Measurements from ENCODE around the gene GLRX3.

Gene GLRX3

GRCh38 chr10:130180416-130180815 is 44.2 kb downstream of the GLRX3 start:
- no peaks in the 10 kb centered on the region for H3K9me3 ChIP-seq (ENCODE audit: insufficient read depth, low read depth, low read length)
- peaks cover 60% of the 10 kb centered on the region; the same call in 1 of the 2 replicates for H3K36me3 ChIP-seq (ENCODE audit: insufficient read depth, low read length)
- no peaks in the 10 kb centered on the region for H3K9me2 ChIP-seq (replicated peaks; ENCODE audit: low read depth, low read length)
- H3F3A ChIP-seq (ENCODE audit: low read depth) = no peaks in the 10 kb centered on the region
- H3K79me2 ChIP-seq (ENCODE audit: insufficient read depth, low read length) = no peaks in the 10 kb centered on the region
- H3K9ac ChIP-seq (ENCODE audit: low read depth, low read length, poor library complexity, severe bottlenecking) = no peak overlapping the region
- H3K27me3 ChIP-seq (ENCODE audit: insufficient read depth, low read length, poor library complexity, severe bottlenecking) = no peaks in the 10 kb centered on the region
- H3K4me2 ChIP-seq (ENCODE audit: low read depth, low read length, poor library complexity, severe bottlenecking) = no peak overlapping the region
- H2AFZ ChIP-seq (ENCODE audit: low read length) = no peak overlapping the region
- no peak overlapping the region for H3K4me3 ChIP-seq (ENCODE audit: low read length, poor library complexity, severe bottlenecking)
- no peak for TF ChIP-seq EZH2phosphoT487 (IDR thresholded peaks at IDR 0.05; ENCODE audit: borderline replicate concordance)
- no peak for TF ChIP-seq CTCF (conservative IDR thresholded peaks at IDR 0.05; ENCODE audit: low read length)
- no peaks in the 10 kb centered on the region for H4K20me1 ChIP-seq (ENCODE audit: insufficient read depth, low read length, poor library complexity, severe bottlenecking)
- no peaks in the 10 kb centered on the region for H3K4me1 ChIP-seq (ENCODE audit: insufficient read depth, low read length, poor library complexity, severe bottlenecking)

- H3K9ac ChIP-seq (ENCODE audit: low read depth, low read length, poor library complexity, severe bottlenecking) = no peak overlapping the region
- H3F3A ChIP-seq (ENCODE audit: low read depth) = no peaks in the 10 kb centered on the region
- H3K79me2 ChIP-seq (ENCODE audit: insufficient read depth, low read length) = no peaks in the 10 kb centered on the region
- no peaks in the 10 kb centered on the region for H3K4me1 ChIP-seq (ENCODE audit: insufficient read depth, low read length, poor library complexity, severe bottlenecking)
- H4K20me1 ChIP-seq (ENCODE audit: insufficient read depth, low read length, poor library complexity, severe bottlenecking) = no peaks in the 10 kb centered on the region
- H3K4me3 ChIP-seq (ENCODE audit: low read length, poor library complexity, severe bottlenecking) = no peak overlapping the region
- H3K9me2 ChIP-seq (replicated peaks; ENCODE audit: low read depth, low read length) = no peaks in the 10 kb centered on the region
- TF ChIP-seq EZH2phosphoT487 (IDR thresholded peaks at IDR 0.05; ENCODE audit: borderline replicate concordance) (no peak), CTCF (conservative IDR thresholded peaks at IDR 0.05; ENCODE audit: low read length) (no peak)
- no peak overlapping the region for H2AFZ ChIP-seq (ENCODE audit: low read length)
- peaks cover 62% of the 10 kb centered on the region; the same call in 1 of the 2 replicates for H3K36me3 ChIP-seq (ENCODE audit: insufficient read depth, low read length)
- H3K9me3 ChIP-seq (ENCODE audit: insufficient read depth, low read depth, low read length) = no peaks in the 10 kb centered on the region
- H3K4me2 ChIP-seq (ENCODE audit: low read depth, low read length, poor library complexity, severe bottlenecking) = no peak overlapping the region
- no peaks in the 10 kb centered on the region for H3K27me3 ChIP-seq (ENCODE audit: insufficient read depth, low read length, poor library complexity, severe bottlenecking)
Measured at GRCh38 chr10:130181858-130182257, 45.7 kb downstream of the GLRX3 start.

DNA sequence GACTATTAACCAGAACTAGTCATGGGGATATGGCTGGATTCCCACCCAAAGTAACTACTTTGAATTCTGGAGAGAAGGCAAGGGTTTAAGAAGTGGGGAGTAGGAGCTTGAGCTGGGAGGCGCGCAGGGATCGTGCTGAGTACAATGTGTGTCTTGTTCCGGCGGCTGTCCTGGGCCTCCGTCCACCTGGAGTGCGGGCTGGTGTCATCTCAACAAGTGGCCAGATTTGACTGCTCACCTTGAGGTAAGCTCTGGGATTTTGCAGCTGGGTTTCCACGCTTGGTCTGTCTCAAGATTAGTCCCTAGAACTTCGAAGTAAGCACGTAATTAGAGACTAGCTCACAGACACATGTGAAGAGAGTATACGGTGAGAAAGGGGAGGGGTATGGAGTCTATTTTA is 49.4 kb downstream of the GLRX3 start:
- no peak overlapping the region for H3K9ac ChIP-seq (ENCODE audit: low read depth, low read length, poor library complexity, severe bottlenecking)
- no peaks in the 10 kb centered on the region for H4K20me1 ChIP-seq (ENCODE audit: insufficient read depth, low read length, poor library complexity, severe bottlenecking)
- no peak for TF ChIP-seq EZH2phosphoT487 (IDR thresholded peaks at IDR 0.05; ENCODE audit: borderline replicate concordance)
- TF ChIP-seq CTCF (conservative IDR thresholded peaks at IDR 0.05; ENCODE audit: low read length) = no peak

More for the DNA sequence above, 49.4 kb downstream of the GLRX3 start:
- H3F3A ChIP-seq (ENCODE audit: low read depth) = no peaks in the 10 kb centered on the region
- H3K9me2 ChIP-seq (replicated peaks; ENCODE audit: low read depth, low read length) = no peaks in the 10 kb centered on the region
- H3K9me3 ChIP-seq (ENCODE audit: insufficient read depth, low read depth, low read length) = no peaks in the 10 kb centered on the region
- H3K27me3 ChIP-seq (ENCODE audit: insufficient read depth, low read length, poor library complexity, severe bottlenecking) = no peaks in the 10 kb centered on the region
- H3K36me3 ChIP-seq (ENCODE audit: insufficient read depth, low read length) = peaks cover 50% of the 10 kb centered on the region; the same call in 1 of the 2 replicates
- H3K4me2 ChIP-seq (ENCODE audit: low read depth, low read length, poor library complexity, severe bottlenecking) = no peak overlapping the region
- no peak overlapping the region for H2AFZ ChIP-seq (ENCODE audit: low read length)
- no peaks in the 10 kb centered on the region for H3K79me2 ChIP-seq (ENCODE audit: insufficient read depth, low read length)
- no peak overlapping the region for H3K4me3 ChIP-seq (ENCODE audit: low read length, poor library complexity, severe bottlenecking)
- no peaks in the 10 kb centered on the region for H3K4me1 ChIP-seq (ENCODE audit: insufficient read depth, low read length, poor library complexity, severe bottlenecking)
